AG10803 (cell line): Measurements from ENCODE around the gene B4GALT2.

ENCODE experiments used
- DNase-seq: peaks from one replicate; pipeline ENCODE4 v3.0.0; 2010; ENCODE audit warnings: low read depth
- H3K4me3 ChIP-seq: 2 replicates; pipeline ENCODE4 v1.5.1; 2011; ENCODE audit warnings: mild to moderate bottlenecking, low read length, control low read depth
- CTCF ChIP-seq: conservative IDR thresholded peaks from 2 replicates; pipeline ENCODE4 v1.5.1; 2011; ENCODE audit warnings: mild to moderate bottlenecking, low read length, control low read depth, inconsistent platforms

Gene B4GALT2

DNA sequence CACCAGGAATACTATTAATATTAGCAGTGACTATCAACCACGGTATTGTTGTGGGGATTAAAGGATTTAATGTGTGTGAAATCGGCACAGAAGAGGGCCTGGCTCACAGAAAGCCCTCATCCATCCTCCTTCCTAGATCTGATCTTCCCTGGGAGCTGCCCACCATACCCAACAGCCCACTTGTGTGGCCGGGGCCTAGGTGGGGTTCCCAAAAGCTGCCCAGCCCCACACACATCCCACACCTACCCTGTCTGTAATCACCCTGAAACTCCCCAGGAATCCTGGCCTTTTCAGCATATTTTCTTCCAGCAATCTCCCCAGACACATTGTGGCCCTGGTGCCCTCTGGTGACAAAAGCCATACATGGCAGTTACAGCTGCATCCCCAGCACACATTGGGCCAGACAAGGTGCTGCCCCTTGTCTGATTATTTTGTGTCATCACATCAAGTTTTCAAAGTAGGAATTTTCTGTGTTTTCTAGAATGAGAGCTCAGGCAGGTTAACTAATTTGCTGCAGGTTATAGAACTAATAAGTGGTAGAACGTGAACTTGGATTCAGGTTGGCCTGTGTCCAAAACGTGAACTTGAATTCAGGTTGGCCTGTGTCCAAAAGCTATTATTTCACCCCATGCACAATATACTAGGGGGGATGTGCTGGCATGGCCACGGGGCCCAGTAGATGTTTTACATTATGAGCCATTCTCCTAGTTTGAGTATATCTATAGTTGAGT, 57.6 kb downstream of the B4GALT2 start:
- peak; percentile 72 for DNase-seq
- peak; percentile 89 for TF ChIP-seq CTCF
- no peak overlapping the region for H3K4me3 ChIP-seq

GRCh38 chr1:44037154-44037553, 58.1 kb downstream of the B4GALT2 start:
- H3K4me3 ChIP-seq, result no peak overlapping the region
- no peak for TF ChIP-seq CTCF
- DNase-seq, result no peak

DNA sequence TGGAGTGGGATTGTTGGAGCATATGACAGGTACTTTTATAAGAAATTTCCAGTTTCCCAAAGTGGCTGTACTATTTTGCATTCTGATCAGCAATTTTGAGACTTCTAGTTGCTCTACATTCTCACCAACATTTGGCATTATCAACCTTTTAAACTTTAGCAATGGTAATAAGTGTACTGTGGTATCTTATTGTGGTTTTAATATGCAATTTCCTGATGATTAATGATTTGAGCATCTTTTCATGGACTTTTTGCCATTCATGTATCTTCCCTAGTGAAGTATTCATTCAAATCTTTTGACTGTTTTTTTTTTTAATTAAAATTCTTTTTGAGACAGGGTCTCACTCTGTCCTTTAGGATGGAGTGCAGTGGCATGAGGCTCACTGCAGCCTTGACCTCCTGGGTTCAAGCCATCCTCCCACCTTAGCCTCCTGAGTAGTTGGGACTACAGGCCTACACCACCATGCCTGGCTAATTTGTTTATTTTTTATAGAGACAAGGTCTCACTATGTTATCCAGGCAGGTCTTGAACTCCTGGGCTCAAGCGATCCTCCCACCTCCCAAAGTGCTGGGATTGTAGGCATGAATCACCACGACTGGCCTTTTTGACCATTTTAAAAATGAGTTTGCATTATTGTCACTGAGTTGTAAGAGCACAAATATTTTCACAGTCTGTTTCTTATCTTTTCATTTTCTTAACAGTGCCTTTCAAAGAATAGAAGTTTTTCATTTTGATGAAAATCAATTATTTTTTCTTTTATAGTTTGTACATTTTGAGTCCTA, 60.1 kb downstream of the B4GALT2 start:
- no peak overlapping the region for H3K4me3 ChIP-seq
- no peak for TF ChIP-seq CTCF
- peak; percentile 38 for DNase-seq

DNA sequence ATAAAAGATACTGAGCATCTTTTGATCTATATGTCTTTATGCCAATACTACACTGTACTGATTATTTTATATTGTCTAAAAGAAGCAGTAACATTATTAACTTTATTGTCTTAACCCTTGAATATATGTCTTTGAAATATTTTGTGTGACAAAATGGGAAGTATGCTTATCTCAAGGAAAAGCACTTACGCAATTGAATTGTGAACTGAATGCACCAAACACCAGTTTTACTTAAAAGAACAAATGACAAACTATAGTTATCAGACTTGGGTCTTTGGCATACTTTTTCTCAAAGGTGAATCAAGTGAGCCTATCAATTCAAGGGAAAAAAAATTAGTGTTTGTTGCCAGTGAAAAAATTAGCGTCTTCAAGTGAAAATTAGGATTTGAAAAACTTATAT, 61.4 kb downstream of the B4GALT2 start:
- no peak for DNase-seq
- no peak overlapping the region for H3K4me3 ChIP-seq
- TF ChIP-seq CTCF, result no peak
